GM19463 (cell line): ENCODE measurements around the gene CCNDBP1.

Experiments
- ATAC-seq: cut with Tn5 transposase; IDR thresholded peaks from one replicate; pipeline ENCODE4 v1.9.1; 2021; ENCODE audit warnings: mild to moderate bottlenecking, moderate library complexity; ENCODE audit not compliant: unreplicated experiment

CCNDBP1 gene

GRCh38 chr15:43242616-43243015 is 57.4 kb downstream of the CCNDBP1 start:
- no peak for ATAC-seq

DNA sequence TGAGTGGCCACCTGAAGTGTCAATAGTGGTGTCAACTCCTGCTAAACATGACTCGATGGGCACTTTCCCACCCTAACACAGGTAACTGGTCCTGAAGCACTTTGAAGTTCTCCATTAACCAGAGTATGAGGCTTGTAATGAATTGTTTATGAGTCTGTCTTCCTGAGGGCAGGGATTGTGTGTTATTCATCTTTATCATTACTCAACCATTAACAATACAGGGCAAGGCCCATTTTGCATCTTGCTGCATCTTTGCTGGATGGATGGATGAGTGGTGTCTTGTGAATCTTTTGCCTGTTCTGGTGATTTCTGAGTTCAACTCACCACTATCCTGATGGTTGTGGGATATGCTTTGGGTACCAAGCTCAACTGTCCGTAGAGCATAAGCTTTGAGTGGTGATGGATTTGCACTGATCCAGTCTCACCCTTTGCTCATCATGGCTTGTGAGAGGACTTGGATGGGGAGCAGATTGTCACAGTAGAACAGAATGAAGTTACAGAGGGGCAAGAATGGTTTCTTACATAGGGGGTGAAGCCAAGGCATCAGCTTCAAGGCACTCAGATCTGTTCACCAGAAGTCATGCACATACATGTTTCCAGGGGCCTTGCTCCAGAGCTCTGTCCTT is 57.9 kb downstream of the CCNDBP1 start:
- ATAC-seq = no peak

- no peak for ATAC-seq
Observed at GRCh38 chr15:43244092-43244491, 58.9 kb downstream of the CCNDBP1 start.

DNA sequence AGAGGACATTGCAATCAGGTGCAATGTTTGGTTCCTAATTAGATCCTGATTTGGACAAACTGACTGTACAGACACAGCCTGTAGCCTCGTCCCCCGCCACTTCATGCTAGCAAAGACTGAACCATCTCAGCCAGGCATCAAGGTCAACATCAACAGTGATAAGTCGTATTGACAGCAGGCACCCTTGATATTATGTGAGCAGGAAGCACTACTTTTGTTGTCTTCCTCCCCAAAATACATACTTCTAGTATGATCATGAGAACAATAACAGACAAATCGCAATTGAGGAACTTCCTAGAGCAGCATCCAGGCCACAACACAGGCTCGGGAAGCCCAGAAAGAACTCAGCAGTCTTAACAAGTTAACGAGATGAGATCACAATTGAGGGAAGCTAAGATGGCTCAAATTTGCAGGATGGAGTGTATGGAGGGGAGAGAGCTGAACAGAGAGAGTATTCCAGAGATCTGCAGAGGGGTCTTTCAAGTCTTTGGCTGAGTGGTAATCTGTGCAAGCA is 61.1 kb downstream of the CCNDBP1 start:
- no peak for ATAC-seq
